GM18951 (cell line): ENCODE data around the gene CD164L2.
"Not testable (repeated sequence)": the region's sequence is repeated elsewhere in the genome, so short reads cannot be mapped to it uniquely, and the experiment has no call there.

Source experiments
- POLR2A ChIP-seq: IDR thresholded peaks from 4 replicates; pipeline ENCODE4 v1.6.1; 2011; ENCODE audit warnings: mild to moderate bottlenecking; ENCODE audit not compliant: insufficient read length, insufficient read depth; ENCODE audit errors: extremely low read depth
- in situ Hi-C: fragments of 300-500 bp; cut with MboI; formaldehyde crosslinking; loops from one replicate; pipeline ENCODE4 v1.12.0; 2022; ENCODE audit warnings: low sequenced_read_pairs, mixed read lengths, inconsistent platforms; ENCODE audit not compliant: unreplicated experiment

CD164L2 gene

DNA sequence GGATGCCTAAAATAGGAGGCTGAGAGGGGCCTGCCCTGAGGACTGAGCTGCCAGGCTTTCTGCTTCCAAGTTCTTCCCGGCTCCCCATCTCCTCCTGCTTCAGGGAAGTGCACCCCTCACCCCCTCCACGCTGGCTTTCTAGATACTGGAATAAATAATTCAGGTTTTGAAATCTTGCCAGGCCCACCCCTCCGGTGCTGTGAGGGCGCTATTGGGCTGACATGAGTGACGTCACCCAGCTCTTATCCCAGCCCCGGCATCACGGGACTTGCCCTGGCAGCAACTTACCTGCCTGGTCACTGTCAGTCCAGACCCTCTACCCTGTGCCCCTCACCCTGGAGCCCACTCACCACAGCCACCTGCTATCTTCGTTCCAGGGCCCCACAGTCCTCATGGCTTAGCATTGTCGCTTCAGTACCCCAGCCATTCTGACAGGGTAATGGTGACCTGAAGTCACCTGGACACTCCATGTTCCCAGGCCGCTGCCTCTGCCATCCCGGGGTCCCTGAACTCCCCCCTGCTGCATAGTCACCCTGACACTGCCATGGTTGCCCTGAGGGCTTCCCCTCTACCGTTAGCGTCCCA is 8.5 kb upstream of the CD164L2 start:
- in situ Hi-C loops, result loop anchor here (5.0 kb wide), 1 partner anchor 89 kb away; no protein-coding TSS in a partner anchor

DNA sequence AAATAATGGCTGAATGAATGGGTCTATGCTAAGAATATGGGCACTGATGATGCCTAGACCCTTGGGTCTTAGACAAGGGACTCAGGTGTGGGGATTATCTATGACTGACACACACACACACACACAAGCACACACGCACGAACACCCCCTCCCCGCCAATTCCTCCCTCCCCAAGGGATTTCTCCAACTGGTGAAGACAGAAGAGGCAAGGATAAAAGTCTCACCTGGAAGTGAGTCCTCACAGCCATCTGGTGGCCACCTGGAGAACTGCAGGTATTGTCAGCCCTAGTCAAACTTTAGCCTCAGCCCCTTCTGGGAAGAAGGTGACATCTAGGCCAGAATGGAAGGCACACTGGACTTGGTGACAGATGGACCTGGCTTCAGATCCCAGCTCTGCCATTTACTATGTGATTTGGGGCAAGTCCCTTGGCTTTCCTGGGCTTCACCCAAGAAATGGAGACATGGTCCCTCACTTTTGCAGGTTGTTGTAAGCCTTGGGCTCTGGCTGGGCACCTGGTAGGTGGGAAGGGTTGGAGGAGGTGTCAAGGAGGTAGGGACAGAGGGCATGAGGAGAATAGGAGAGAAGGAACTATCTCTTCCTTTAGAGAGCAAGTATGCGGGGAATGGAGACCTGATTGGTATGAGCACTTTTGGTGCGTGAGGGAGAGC is 5.3 kb upstream of the CD164L2 start:
- no peak for TF ChIP-seq POLR2A
- in situ Hi-C loops, result no loop called here

More for the DNA sequence above, 8.5 kb upstream of the CD164L2 start:
- TF ChIP-seq POLR2A, result no peak

DNA sequence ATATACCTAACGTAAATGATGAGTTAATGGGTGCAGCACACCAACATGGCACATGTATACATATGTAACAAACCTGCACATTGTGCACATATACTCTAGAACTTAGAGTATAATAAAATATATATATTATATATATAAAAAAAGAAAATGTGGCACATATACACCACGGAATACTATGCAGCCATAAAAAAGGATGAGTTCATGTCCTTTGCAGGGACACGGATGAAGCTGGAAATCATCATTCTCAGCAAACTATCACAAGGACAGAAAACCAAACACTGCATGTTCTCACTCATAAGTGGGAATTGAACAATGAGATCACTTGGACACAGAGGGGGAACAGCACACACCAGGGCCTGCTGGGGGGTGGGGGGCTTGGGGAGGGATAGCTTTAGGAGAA is 1.7 kb upstream of the CD164L2 start:
- in situ Hi-C loops, result not testable (repeated sequence)

DNA sequence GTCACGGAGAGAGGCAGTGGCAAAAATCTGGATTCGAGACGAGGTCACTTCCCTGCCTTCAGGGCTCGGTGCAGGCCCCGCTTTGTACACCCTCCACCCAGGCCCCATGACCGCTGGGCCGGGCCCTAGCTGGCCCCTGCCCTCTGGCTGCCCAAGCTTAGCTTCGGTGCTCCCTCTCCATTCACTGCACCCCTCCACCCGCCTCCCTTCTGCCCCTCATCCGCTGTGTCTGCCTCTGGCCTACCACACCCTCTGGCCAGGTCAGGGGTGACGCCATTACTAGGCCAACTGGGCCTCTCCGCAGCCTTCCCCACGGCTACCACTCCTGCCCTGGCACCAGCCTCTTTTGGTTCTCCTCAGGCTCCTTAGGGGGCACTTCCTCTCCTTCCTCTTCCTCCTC is 528 bp upstream of the CD164L2 start:
- no peak for TF ChIP-seq POLR2A
- in situ Hi-C loops, result no loop called here

DNA sequence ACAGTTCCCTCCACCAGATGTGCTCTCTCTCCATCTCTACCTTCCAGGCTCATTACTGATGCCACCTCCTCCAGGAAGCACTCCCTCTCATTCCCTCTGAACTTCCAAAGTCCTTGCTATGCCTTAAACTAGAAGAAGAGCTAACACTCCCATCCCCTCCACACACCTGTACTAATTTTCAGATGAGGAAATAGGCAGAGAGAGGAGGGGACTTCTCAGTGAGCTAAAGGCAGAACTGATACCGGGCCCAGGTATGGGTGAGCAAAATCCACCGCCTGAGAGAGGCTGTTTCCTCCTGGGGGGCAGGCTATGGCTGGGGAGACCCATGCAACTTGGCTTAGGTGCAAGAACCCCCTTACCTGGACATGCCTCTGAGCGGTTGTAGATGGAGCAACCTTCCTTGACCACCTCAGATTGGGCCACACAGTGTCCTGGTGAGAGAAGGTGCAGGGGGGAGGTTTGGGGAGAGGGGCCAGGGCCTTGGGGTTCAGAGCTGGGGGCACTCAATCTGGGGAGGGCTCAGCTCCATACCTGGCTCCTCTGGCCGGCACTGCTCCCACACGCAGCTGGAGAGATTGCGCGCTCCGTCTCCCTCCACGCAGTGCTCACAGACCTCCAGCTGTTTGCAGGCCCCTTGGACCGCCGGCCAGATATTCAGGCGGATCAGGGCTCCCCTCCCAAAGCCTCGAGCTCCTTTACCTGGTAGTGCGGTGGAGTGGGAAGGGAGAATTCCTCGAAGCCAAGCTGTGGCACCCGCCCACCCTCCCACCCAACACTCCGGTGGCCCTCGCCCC is 967 bp downstream of the CD164L2 start:
- TF ChIP-seq POLR2A, result no peak
- in situ Hi-C loops, result no loop called here

DNA sequence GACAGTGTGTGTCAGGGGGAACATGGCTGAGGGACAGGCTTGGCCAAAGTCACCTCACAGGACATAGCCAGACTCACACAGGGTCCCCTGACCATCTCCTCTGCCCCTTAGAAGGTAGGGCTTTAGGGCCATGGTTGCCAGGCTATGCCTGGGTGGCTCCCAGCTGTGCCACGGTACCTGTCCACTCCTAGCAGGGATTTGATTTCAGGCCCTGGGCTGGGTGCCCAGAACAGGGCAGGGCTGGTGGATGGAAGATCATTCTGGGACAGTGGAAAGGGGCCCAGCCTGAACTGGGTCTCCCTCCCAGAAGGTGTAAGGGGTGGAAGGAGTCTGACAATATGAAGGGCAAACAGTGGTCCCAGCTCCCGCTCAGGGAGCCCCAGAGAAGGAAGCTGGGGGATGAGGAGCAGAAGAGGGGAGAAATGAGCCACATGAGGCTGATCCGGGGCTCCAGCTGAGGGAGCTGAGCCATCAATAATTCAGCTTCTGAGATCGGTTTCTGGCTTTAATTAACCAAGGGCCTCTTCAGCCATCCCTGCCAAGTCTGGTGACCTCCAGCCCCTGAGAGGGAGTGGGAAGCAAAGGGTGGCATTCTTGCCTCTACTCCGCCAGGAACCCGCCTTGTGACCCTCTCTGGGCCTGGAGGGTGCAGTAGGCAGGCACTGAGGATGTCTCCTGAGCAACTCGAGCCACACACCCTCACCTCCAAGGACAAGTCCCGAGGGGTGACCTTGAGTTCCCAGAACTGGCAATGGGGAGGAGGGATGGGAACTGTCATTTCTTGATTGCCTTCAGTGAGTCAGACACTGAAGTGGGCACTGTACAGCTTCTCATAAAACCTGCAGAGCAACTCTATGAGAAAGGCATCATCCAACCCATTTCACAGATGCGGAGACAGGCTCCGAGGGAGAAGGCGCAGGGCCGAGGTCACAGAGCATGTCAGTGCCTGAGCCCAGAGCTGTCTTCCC is 2.1 kb downstream of the CD164L2 start:
- no peak for TF ChIP-seq POLR2A
- in situ Hi-C loops, result no loop called here

DNA sequence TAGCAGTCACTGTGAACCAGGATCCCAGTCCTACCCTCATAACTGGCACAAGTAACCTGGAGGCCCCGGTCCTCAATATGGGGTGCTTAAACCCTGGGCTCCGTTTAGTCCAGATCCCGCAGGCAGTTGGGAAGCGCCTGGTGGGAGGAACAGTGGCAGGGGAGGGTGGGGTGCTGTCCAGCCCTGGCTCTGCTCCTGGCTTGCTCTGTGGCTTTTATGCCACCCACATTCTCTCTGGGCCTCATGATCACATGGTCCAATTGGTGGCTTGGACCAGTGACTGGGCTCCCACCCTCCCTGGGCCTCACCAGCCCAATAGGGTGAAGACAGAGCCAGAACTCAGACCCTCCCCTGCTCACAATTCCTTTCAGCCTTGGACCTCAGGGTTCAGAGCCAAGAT is 2.9 kb downstream of the CD164L2 start:
- in situ Hi-C loops, result no loop called here
- no peak for TF ChIP-seq POLR2A

DNA sequence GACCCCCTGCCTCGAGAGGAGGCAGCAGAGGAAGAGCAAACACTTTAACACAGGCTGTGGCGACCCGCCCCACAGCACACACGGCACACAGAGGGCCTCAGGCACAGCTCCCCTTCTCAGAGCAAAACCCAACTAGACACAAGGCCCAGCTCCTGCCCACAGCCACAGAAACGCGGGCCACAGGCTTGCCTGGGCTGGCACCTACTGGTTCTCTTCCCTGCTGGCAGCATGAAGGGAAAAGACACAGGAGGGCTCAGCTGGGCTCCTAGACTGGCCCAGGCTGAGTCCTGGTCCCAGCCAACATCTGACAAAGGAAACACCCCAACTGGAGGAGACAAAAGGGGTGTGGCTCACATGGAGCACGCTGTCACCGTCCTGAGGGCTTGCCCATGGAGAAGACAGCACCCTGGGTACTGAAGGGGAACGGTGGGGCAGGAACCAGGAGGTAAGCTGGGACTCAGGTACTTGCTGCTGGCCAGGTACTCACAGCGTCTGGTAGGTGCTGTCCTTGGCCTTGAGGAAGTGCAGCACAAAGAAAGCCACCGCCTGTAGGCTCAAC is 3.5 kb downstream of the CD164L2 start:
- in situ Hi-C loops, result no loop called here

DNA sequence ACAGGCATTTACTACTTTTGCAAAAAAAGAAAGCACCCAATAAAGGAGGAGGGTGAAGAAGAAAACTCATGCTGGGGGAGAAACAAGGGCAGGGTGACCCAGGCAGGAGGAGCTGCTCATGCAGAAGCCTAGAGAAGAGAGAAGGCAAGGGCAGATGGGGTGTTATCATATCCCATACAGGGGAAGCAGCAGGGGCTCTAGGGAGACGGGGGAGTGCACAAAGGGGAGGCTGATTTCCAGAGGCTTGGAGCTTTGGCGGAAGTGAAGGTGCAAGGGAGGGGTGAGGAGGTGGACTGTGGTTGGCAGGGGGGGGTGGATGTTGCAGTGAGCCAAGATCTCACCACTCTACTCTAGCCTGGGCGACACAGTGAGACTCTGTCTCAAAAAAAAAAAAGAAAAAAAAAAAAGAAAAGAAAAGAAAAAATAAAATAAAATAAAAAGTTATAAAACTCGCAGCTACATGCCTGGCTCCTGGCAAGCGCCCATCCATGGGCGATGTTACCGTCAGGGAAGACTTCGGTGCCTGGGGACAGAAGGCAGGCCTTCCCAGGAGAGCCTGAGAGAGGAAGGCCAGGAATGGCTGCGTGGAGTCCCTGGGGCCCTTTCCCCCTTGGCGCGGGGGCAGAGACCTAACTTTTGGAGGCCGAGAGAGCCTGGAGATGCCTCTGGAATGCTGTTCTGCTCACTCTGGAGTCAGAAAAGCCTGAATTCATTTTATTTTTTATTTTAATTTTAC is 5.2 kb downstream of the CD164L2 start:
- in situ Hi-C loops, result no loop called here
- TF ChIP-seq POLR2A, result no peak

More for the DNA sequence above, 3.5 kb downstream of the CD164L2 start:
- TF ChIP-seq POLR2A, result no peak

DNA sequence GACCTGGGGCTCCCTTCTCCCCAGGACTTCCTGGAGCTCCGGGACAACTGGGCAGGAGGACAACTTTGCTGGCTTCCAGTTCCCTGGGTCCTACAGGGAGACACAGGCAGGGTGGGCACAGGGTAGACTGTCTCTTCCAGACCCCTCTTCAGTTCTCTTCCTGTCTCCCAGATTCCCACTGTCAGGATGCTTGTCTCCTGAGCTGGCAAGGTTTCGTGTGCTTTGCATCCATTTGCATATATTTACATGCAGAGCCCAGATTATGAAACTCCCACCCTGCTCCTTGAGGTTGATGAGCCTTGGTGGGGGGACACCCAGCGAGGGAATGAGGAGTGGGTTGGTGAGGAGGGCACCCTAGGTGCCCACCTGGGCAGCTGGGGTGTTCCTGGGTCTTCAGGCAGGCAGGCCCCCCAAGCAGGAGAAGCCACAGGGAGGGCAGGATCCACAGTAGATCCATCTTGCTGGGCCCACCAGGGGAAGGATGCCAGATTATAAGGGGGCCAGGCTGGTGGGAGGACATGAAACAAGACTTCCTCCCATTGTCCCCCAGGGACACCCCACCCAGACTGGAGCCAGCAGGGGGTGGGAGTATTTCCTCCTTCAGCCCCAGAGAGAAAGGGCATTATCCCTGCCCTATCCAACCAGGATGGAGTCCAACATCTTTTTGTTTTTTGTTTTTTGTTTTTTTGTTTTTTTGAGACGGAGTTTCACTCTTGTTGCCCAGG is 8.6 kb downstream of the CD164L2 start, which contains the start of gene FCN3:
Gene FCN3, minus strand, starts transcription at position 463 of the 725 bp plus-strand sequence. Its CDS starts 6 bp downstream, at position 457.
- in situ Hi-C loops, result no loop called here
- TF ChIP-seq POLR2A, result no peak
